ENCODE results near the gene FADS2.

The FADS2 gene

GRCh38 chr11:61853698-61854169 lies 25.6 kb downstream of the FADS2 start:
- DNase-seq (ENCODE audit: insufficient read length, low spot score) = no peak
- TF ChIP-seq POLR2A (IDR thresholded peaks at IDR 0.05; ENCODE audit: low read depth, low read length) = no peak
- FAIRE-seq = no peak

- no peak for TF ChIP-seq POLR2A (IDR thresholded peaks at IDR 0.05; ENCODE audit: low read depth, low read length)
- no peak for DNase-seq (ENCODE audit: insufficient read length, low spot score)
- no peak for FAIRE-seq
Observed at GRCh38 chr11:61854206-61854895, 26.3 kb downstream of the FADS2 start.

- DNase-seq (ENCODE audit: insufficient read length, low spot score) = no peak
- no peak for FAIRE-seq
Observed at GRCh38 chr11:61854966-61855714, 27.0 kb downstream of the FADS2 start.

DNA sequence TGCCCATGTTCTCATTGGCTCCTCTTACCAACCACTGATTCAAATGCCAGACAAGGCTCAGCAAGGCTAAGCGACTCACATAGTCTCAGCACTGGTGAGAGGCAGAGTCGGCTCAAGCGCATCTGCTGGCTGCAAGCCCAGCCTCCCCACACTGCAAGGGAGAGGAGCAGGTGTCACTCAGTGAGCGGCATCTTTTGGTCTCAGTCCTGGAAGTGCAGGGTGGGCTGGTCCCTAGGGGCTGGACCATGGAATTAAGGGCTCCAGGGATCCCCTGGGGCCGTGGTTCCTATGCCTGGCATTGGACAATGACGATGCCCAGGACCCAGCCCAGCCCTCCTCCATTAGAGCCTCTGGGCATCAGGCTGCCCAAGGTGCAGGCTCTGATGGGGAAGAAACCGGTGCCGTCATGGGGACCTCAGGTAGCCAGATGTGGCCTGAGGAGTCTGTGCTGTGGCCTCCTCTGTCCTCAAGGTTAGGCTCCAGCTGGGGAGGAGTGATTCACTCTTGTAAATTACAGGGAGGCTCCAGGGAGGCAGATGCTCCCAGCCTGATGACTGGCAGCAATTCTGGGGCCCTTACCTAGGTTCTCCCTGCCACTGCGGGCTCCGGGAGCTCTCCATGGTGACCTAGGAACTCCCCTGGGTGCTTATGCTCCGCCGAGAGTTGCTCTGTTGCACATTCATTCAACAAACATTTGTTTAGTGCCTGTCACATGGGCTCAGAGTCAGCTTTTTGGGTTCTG lies 28.0 kb downstream of the FADS2 start:
- FAIRE-seq (no peak), DNase-seq (ENCODE audit: insufficient read length, low spot score) (no peak)
- TF ChIP-seq POLR2A (IDR thresholded peaks at IDR 0.05; ENCODE audit: low read depth, low read length) = no peak

More at GRCh38 chr11:61854966-61855714, 27.0 kb downstream of the FADS2 start:
- TF ChIP-seq POLR2A (IDR thresholded peaks at IDR 0.05; ENCODE audit: low read depth, low read length) = no peak

GRCh38 chr11:61860054-61860903 lies 32.2 kb downstream of the FADS2 start:
- DNase-seq (ENCODE audit: insufficient read length, low spot score) = peak; percentile 63

GRCh38 chr11:61861634-61862033 lies 33.5 kb downstream of the FADS2 start:
- FAIRE-seq = no peak
- TF ChIP-seq POLR2A (IDR thresholded peaks at IDR 0.05; ENCODE audit: low read depth, low read length) = no peak
- DNase-seq (ENCODE audit: insufficient read length, low spot score) = no peak

More at GRCh38 chr11:61860054-61860903, 32.2 kb downstream of the FADS2 start:
- no peak for TF ChIP-seq POLR2A (IDR thresholded peaks at IDR 0.05; ENCODE audit: low read depth, low read length)
- FAIRE-seq = no peak

DNA sequence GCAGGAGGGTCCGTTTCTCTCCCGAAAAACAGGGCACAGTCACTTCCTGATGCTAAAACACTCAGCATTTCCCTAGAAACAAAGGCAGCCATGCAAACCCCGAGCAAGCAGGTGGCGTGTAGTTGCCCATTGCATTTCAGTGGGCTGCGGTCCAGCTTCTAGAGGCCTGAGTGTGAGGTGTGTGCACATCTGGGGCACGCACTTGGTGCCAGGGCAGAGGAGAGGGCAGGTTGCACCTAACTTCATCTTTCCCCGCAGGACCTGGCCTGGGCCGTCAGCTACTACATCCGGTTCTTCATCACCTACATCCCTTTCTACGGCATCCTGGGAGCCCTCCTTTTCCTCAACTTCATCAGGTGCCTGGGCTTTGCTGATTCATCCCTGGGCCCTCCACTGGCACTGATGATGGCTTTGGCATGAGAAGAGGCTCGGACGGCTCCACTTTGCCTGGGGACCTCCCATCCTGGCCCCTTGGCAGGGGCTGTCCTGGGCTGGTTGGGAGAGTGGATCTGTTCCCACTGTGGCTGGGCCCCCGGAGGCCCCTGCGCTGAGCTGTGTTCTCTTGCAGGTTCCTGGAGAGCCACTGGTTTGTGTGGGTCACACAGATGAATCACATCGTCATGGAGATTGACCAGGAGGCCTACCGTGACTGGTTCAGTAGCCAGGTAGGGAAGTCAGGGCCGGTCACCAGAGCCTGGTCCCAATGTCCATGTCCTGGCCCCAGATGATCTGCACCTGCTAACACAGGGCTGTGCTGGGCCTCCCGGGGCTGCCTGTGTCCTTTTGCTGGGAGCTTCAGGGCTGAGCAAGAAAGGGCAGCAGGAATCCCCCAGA lies 34.8 kb downstream of the FADS2 start:
- TF ChIP-seq POLR2A (IDR thresholded peaks at IDR 0.05; ENCODE audit: low read depth, low read length) = no peak
- FAIRE-seq (no peak), DNase-seq (ENCODE audit: insufficient read length, low spot score) (no peak)

DNA sequence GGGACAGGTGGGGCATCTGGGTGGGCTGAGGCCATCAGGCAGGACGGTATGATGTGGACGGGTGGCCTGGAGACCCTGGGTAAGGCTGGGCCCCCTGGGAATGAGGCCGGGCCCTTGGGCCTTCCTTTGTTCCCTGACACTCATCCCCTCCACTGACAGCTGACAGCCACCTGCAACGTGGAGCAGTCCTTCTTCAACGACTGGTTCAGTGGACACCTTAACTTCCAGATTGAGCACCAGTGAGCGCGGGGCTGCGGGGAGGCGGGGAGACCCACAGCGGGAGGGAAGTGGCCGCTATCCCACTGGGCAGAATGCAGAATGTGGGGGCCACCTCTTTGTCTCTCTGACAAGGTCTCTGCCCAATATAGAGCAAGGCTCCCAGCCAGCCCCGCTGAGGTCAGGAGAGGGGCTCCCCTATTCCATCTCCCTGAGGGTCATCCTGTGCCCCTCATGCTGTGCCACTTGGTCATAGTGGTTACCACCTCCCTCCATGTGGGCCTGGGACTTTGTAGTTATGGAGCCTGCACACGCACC lies 35.5 kb downstream of the FADS2 start:
- DNase-seq (ENCODE audit: insufficient read length, low spot score) (no peak), FAIRE-seq (no peak)
- TF ChIP-seq POLR2A (IDR thresholded peaks at IDR 0.05; ENCODE audit: low read depth, low read length) = no peak

GRCh38 chr11:61864814-61865775 lies 37.0 kb downstream of the FADS2 start:
- FAIRE-seq (no peak), DNase-seq (ENCODE audit: insufficient read length, low spot score) (no peak)
- no peak for TF ChIP-seq POLR2A (IDR thresholded peaks at IDR 0.05; ENCODE audit: low read depth, low read length)

- FAIRE-seq (no peak), DNase-seq (ENCODE audit: insufficient read length, low spot score) (no peak)
- no peak for TF ChIP-seq POLR2A (IDR thresholded peaks at IDR 0.05; ENCODE audit: low read depth, low read length)
Observed at GRCh38 chr11:61866231-61866957, 38.3 kb downstream of the FADS2 start.

GRCh38 chr11:61866958-61867343 lies 38.9 kb downstream of the FADS2 start:
- no peak for TF ChIP-seq POLR2A (IDR thresholded peaks at IDR 0.05; ENCODE audit: low read depth, low read length)
- no peak for DNase-seq (ENCODE audit: insufficient read length, low spot score)
- FAIRE-seq = no peak

All from H54 (cell line).